Epidermal melanocyte (primary cell): ENCODE data around the gene DIP2B.

Experiments used
- DNase-seq: peaks from one replicate; pipeline ENCODE4 v3.0.0; 2011; ENCODE audit warnings: low spot score; ENCODE audit not compliant: insufficient read length

DIP2B gene

DNA sequence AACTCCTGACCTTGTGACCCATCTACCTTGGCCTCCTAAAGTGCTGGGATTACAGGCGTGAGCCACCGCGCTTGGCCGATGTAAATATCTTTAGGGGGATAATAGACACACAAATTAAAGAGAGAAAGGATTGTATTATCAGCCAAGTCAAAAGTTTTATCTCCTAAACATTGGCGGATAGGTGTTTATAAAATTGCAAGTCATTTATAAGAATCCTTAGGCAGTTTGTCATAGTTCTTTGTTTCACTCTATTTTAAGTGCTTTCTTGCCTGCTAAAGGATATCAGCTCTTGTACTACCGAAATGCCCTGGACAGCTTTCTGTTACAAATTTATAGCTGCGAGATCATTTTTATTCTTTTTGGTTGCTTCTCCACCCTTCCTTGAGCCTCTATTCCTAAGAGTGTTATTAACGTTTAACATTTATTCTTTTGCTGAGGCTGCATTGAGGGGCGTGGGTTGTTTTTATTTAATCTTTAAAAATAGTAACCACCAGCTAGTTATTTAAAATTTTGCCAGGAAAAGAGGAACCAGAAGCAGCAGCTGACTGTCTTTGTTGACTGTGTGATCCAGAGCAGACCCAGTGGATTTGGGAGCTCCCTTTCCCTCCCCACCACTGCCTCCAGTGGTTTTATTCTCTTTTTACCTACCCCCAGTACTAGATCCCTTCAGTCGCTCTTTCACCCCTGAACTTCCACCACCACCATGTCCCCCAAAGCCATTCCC lies 106.4 kb downstream of the DIP2B start:
- no peak for DNase-seq

DNA sequence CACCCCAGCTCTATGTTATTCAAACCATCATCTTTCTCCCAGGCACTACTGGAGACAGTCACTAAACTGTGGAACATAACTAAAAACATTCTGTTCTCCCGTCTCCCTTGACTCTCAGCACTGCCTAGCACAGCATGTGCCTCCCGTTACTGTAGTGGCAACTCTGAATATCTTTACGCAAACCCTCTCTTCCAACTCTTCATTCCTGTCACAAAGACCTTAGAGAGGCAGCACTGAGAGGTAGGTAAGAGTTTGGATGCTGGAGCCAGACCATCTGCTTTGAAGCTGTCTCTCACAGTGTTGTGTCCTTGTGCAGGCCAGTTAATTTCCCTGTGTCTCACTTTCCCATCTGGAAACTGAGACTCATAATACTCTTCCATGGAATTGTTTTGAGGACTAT lies 108.1 kb downstream of the DIP2B start:
- no peak for DNase-seq

DNA sequence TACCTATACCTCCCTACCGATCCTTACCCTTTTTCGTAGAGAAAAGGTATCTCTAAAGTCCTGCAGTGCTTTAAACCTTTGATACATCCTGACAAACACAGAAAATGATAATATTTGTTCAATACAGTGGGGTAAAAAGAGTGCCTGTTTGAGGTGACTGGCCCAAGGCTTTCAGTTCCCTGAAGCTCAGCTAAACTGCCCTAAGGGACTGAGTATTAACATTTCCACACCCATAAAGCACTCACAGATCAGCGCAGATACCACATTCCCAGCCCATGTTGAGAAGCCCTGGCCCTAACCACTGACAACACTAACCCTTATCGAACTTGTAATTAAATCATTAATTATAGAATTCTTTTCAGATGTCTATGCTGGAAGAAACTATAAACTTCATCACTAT lies 108.7 kb downstream of the DIP2B start:
- no peak for DNase-seq

DNA sequence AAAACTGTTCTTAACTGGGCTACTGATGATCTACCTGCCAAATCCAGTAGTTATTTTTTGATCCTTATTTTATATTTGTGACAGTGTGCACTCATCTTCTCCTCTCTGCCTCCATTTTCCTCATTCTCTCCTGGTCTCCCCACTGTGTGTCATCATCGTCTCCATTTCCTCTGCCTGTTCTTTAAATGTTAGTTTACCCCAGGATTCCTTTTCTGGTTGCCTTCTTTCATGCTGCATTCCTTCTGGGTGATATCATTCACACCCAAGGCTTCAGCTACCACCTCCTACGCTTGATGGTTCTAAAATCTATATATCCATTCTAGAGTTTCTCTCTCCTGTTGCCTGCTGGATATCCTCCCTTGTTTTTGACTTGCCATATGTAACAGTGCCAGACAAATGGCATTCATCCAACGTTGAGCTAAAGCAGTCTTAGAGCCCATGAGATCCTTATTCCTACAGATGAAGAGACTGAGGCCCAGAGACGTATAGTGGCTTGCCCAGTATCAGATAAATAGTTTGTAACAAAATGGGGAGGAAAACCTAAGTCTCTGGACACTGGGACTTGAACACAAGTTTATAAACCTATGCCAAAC lies 109.5 kb downstream of the DIP2B start:
- DNase-seq: no peak

DNA sequence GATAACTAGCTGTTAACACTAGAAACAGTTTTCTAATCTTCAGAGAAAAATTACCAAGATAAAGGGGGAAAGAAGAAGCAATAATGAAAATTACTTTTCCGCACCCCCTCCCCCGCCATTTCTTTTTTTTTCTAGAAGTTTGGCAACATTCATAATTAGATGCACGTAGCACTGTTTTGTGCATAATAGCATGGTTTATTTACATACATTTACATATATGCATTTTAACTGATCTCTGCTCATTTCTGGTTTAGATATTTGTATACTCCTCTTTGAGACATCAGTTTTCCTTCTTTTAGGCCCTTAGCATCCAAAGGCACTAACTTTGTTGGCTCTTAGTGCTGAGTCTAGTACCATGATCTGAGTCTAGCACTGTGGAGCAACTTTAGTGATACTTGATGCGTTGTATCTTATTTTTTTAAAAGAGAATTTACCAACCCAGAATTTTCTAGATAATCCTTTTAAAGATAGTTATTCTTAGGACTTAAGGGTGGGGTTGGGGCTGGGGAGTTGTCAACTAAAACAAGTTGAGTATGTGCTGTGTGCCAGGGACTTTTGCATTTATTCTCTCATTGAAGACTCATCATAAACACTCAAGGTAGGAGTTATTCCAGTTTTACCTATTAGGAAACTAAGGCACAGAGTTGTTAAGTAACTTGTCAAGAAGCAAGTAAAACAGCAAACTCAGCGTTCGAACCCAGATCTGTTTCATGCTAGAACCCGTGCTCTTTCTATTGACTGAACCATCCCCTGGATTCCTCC lies 110.5 kb downstream of the DIP2B start:
- DNase-seq: no peak

DNA sequence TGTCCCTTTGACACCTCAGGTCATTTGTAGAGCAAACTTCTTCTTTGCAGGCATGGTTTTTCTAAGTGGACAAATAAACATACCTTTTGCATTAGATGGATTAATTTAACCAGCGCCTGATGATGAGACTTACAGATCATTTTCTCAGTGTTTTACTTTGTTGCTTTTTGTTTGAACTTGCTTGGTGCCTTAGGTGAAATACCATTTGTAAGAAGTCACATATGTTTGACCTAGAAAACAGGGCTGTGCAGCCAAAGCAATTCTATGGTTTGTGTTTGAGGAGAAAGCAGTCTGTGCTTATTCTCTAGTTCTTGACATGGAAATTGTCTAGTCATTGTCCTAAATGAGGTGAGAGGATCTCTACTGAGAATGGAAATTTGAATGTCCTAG lies 111.1 kb downstream of the DIP2B start:
- DNase-seq: no peak

DNA sequence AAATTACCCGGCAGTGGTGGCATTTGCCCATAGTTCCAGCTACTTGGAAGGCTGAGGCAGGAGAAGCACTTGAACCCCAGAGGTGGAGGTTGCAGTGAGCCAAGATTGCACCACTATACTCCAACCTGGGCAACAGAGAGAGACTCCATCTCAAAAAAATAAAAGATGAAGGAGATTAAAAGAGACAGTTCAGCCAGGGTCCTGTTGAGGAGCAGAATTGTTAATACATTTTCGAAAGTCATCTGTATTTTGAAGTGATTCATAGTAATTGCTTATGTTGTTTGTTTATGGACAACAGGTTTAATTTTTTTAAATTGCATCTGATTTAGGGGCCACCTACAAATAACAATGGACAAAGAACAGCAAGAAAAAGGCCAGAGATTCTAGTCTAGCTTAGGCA lies 112.9 kb downstream of the DIP2B start:
- no peak for DNase-seq

DNA sequence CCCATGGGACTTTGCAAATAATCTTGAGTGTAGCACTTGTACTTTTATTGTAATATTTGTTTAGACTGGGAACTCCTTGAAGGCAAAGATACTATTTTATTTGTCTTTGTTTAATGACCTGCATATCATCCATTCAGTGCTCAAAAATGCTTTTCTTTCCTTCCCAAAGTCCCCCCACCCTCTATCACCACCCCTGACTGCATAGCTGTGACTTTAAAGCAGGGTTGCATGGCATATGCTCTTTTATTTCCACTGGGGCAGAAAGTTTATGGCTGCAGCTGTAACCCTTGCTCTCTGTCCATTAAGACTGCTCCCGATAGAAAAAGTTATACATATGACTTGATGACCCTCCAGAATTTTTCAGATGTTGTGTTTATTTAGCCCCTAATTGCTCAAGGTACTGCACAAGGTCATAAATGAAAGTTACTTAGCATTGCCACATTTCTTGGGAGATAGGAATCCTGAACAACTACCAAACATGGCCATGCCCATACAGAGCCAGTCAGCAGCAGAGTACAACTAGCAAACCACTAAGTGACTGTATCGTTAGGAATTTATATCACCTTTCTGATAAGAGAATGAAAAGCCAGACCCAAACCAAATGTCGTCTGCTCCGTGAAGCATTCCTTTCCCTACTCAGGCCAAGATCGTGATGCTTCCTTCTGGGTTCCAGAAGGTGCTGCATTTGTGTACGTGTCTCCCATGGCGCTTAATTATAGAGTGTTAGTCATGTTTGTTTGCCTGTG lies 114.3 kb downstream of the DIP2B start:
- DNase-seq: no peak

DNA sequence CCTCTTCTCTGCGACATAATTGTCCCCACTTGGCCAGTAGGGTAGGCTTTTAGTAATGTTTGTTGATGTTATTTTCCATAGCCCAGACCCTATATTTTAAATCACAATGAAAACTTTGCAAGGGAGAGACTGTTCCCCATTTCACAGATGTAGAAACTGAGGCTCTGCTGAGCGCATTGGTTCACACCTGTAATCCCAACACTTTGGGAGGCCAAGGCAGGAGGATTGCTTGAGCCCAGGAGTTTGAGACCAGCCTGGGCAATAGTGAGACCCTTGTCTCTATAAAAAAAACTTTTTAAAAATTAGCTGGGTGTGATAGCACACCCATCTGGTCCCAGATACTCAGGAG lies 114.8 kb downstream of the DIP2B start:
- no peak for DNase-seq

DNA sequence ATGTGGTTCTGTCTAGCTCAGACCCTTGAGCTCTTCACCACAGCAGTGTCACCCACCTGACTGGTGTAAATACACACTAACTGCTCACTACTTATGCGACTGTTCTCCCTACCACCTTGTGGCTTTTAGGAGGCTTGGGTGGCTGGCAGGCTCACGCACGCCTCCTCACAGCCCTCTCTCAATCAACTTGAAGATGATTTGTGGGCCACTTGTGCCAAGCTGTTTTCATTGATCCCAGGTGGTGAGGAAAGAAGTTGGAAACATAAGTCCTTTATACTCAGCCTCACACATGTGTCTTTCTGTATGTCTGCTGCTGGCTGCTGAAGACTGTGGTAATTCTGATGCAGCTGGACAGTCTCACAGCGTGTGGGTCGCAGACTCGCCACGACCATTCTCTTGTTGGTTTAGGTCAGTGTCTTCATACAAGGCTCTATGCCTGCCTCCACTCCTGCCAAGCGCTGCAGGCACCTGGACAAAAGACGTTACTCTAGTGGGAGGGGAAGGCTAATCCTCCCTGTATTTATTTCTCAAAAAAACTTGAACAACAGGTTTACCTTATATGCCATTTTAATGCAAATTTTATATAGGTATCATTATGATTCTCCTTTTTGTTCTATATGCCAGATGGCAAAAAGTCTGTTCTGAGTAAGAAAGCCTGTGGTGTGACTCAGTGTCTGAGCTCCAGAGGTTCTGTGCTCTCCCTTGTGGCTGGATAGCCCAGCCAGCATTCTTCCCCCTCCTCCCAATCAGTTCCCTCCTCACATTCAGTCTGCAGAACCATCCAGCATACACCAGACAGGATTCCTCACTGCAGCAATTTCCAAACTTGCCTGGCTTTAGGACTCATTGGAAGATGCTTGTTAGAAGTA lies 115.6 kb downstream of the DIP2B start:
- DNase-seq: peak; percentile 63

DNA sequence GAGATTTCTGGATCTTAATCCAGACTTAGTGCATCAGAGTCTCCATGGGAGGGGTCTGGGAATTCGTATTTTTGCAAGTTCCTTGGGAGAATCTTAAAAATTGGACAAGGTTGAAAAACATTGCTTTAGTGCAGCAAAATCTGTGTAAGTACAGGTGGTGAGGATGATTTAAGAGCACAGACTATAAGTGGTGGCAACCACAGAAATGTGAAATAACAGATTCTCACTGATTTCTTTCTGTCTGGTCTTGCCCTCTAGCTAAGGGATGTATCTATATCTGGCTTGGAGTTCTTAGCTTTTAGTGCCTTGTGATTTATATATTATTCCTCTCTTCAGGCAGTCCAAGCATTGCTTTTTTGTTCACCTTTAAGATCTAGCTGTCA lies 116.2 kb downstream of the DIP2B start:
- no peak for DNase-seq

DNA sequence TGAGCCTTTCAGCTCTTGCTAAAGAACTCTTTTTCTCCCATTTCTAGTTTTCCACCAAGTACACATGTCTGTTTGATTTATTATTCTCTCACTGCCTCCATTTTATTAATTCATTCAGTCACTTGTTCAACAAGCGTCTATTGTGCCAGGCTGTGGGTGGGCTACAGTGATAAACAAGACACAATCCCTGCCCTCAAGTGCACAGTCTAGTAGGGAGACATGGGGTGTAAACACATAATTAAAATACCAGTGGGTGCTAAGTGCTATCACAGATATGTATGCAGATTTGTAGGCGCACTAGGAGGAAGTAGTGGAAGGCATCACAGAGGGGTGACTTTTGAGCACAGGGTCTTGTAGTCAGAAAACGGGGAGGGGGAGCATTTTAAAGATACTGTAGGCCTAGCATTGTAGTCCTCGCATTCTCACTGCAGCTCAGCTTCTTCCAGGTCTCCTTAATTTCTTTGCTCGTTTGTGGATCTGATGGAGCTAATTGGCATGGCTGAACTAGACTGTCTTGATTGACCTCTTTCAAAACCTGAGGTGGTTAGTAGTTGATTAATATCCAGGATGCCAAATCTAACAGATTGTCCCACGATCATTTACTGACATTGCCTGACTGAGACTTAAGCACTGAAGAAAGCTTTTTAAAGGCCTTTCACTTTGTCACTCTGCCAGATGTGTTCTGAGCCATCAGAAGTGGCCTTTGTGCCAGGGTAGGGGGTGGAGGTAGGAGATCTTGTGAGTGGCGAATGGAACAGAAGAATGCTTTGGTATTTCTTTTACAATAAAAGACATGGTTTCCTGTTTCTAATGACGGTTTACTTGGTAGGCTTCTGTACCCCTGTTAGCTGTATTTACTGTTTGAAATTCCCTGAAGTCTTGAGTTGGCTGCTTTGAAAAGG lies 116.9 kb downstream of the DIP2B start:
- no peak for DNase-seq

DNA sequence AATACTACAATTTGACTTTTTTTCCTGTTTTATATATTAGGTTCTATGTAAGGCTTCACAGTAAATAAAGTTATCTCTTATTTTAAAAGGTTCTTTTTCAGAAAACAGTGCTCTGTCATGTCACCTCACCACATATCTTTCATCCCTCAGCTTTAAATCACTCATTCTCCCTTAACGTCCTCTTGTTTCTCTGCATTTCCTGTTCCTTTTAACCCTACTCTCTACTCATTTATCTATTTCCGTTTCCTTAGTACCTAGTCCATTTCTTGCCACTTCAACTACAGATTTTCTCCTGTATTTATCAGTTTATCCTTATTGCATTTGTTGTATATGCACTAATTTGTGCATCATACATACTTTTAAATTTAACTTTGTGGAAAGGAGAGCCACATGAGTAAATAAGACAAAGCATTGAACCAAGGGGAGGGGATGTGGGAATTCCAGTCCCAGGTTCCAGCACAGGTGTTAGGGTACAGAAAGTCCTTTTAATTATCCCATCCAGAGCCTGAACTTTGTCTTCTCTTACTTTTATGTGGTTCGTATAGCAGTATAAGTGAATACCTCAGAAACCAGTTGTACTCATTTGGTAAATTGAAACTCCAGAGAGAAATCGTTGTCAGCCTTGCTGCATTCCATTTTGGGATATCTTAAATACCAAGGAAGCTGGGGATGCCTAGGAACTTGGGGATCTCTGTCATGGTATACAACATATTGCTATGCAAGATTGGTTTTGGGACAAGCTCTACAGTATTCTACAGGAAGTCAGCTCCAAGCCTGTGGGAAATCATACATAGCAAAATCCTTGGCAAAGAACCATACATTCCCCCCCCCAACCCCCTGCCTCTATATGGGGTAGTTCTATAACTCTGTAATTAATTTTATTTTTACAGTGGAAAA lies 120.5 kb downstream of the DIP2B start:
- no peak for DNase-seq

DNA sequence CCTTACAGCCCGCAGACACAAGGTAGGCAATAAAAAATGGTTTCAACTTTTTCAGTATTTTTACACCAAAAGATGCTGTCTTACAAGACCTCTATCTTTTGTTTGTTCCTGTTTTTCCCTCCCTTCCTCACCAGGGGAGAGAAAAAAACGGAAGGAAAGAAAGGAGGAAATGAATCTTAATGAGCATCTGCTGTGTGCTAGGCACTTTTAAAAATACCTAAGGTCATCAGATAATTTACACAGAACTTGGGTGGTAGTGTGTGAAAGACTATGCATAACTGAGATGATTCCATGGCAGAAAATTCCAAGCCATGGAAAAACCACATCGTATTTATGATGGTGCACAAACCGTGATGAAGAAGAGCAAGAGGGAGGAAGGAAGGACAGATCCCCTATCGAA lies 121.2 kb downstream of the DIP2B start:
- DNase-seq: no peak

DNA sequence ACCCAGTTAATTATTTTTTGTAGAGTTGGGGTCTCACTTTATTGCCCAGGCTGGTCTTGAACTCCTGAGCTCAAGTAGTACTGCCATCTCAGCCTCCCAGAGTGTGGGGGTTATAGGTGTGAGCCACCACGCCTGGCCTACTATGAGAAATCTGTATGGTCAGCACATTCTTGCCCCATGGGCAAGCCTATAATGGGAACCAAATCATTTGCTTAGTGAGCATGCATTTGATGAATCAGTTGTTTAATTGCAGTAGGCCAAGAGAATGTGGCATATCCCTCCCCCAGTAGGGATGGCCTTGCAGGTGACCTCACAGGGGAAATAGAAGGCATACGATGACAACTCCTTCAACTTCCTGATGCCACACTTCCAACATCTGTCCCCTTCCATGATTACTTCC lies 122.7 kb downstream of the DIP2B start:
- no peak for DNase-seq

DNA sequence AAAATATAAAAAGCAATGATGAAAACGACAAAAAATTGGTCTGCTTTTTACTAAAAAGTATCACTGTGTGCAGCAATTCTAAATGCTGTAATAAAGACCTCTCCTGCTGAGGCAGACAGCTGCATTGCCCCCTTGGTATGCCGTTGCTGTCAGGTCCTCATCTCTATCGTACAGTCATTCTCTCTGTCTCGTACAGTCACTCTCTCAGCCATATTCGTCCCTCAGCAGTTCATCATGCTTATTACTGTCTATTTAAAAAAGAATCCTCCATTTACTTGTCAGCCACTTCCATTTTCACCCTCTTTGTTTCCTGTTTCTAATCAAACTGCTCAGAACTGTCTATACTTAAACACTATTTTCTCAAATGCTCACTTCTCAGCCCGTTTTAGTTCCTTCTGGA lies 123.6 kb downstream of the DIP2B start:
- DNase-seq: no peak

DNA sequence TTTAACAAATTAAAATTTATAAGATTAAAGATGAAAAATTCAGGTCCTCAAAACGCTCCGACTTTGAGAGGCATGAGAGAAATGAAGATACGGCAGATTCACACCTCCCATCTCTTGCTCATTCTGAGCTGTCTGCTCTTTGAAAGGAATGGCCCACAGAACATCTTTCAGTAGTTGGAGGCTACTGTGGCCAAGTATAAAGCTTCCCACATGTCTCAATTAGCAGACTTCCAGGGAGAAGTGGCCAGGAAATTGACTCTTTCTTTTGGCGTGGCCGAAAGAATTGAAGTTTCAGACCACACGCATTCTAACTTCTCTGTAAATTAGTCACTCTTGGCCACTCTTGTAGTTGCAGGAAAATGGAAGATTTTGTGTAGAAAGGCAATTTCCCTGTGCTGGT lies 129.2 kb downstream of the DIP2B start:
- no peak for DNase-seq

DNA sequence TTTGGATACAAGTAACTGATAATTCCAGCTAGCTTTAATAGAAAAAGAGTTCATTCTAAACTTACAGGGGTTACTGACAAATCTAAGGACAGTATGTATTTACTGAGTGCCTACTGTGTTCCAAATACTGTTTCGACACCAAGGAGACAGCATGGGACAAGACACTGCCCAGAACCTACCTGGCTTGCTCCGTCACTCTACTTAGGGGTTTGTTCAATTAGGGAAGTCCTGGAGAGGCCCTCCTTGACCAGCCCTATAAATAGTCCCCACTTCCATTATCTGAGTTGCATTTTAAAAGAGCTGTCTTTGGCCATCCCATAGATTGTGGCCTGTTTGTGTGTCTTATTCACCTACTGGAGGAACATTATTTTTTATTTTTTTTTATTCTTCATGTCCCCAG lies 129.6 kb downstream of the DIP2B start:
- no peak for DNase-seq

DNA sequence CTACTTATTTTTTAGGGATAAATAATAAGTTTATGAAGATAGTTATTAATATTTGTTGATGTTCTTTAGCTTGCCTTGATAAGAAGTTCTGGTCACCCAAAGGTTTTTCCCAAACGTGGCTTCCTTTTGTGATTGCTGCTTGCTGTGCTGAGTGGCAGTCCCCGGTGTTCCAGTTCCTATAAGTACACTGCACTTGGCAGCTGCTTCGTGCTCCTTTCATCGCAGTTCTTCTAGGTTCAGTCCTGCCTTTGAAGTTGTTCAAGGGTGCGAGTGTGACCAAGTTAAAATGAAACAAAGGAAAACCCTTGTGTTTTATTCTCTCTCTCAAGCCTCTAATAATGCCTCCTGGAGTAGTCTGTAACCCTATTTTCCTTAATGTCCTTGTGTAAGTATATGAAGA lies 130.6 kb downstream of the DIP2B start:
- no peak for DNase-seq
